Choroid plexus epithelial cell (primary cell): ENCODE data around the gene CLIC4.
A peak's percentile ranks its signal among the peaks of the same experiment; 100 is the strongest.
"Not testable (repeated sequence)": the region's sequence is repeated elsewhere in the genome, so short reads cannot be mapped to it uniquely, and the experiment has no call there.

Source experiments
- DNase-seq: peaks from one replicate; pipeline ENCODE4 v3.0.0-alpha.2; 2010; ENCODE audit warnings: low read depth
- H3K4me3 ChIP-seq: 2 replicates; pipeline ENCODE4 v1.5.1; 2011; ENCODE audit warnings: low read depth, mild to moderate bottlenecking, control low read depth, low read length, moderate library complexity
- CTCF ChIP-seq: conservative IDR thresholded peaks from 2 replicates; pipeline ENCODE4 v1.5.1; 2011; ENCODE audit warnings: low read depth, mild to moderate bottlenecking, control low read depth, inconsistent platforms, low read length, moderate library complexity

CLIC4 gene

GRCh38 chr1:24713176-24713575 is 32.1 kb upstream of the CLIC4 start:
- DNase-seq: no peak
- H3K4me3 ChIP-seq: no peak overlapping the region
- TF ChIP-seq CTCF: no peak

- no peak for TF ChIP-seq CTCF
- H3K4me3 ChIP-seq: no peak overlapping the region
- no peak for DNase-seq
Observed at GRCh38 chr1:24713736-24714135, 31.5 kb upstream of the CLIC4 start.

- TF ChIP-seq CTCF: no peak
- H3K4me3 ChIP-seq: no peak overlapping the region
- DNase-seq: no peak
Observed at GRCh38 chr1:24714859-24715520, 30.3 kb upstream of the CLIC4 start.

GRCh38 chr1:24715658-24716057 is 29.6 kb upstream of the CLIC4 start:
- no peak for TF ChIP-seq CTCF
- DNase-seq: no peak
- no peak overlapping the region for H3K4me3 ChIP-seq

GRCh38 chr1:24717887-24718650 is 27.2 kb upstream of the CLIC4 start:
- no peak for DNase-seq
- TF ChIP-seq CTCF: no peak
- H3K4me3 ChIP-seq: no peak overlapping the region

- DNase-seq: peak; percentile 61
- H3K4me3 ChIP-seq: no peak overlapping the region
- no peak for TF ChIP-seq CTCF
Observed at GRCh38 chr1:24720152-24720551, 25.1 kb upstream of the CLIC4 start.

GRCh38 chr1:24721533-24721932 is 23.7 kb upstream of the CLIC4 start:
- no peak for TF ChIP-seq CTCF
- no peak for DNase-seq
- no peak overlapping the region for H3K4me3 ChIP-seq

GRCh38 chr1:24722073-24723035 is 22.9 kb upstream of the CLIC4 start:
- DNase-seq, H3K4me3 ChIP-seq: not testable (repeated sequence)
